Measurements from ENCODE around the gene GRIN2A.

Gene GRIN2A

GRCh38 chr16:9798952-9799580 is 383.2 kb downstream of the GRIN2A start:
- TF ChIP-seq CTCF (IDR thresholded peaks at IDR 0.05; ENCODE audit: unreplicated experiment in 3 of 3): no peak
- peaks cover 3% of the 10 kb centered on the region for H3K9me3 Mint-ChIP-seq
- H3K36me3 Mint-ChIP-seq (ENCODE audit: low read depth): no peaks in the 10 kb centered on the region
- no peak overlapping the region for H3K4me3 Mint-ChIP-seq
- peaks cover 2% of the 10 kb centered on the region for H3K27me3 Mint-ChIP-seq (ENCODE audit: low read depth)
- H3K4me1 Mint-ChIP-seq: no peaks in the 10 kb centered on the region
- no peak overlapping the region for H3K27ac Mint-ChIP-seq

DNA sequence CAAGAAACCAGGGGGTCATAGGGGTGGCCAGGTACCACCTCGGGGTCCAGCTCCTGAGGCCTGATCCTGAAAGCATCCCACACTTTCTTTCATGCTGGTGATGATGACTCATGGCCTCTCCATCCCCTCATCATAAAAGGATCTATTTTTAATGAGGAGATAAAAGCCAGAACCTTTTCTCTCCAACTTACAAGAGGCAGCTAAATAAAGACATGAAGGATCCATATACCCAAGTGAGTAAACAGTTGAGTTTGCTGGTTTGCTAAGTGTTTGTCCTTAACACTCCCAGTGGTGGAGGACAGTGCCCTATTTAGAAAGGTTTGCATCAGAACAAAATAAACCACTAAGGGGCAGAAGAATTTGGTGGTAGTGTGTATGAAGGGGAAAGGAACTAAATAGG is 383.8 kb downstream of the GRIN2A start:
- no peak for TF ChIP-seq CTCF (IDR thresholded peaks at IDR 0.05; ENCODE audit: unreplicated experiment in 3 of 3)
- peaks cover 3% of the 10 kb centered on the region for H3K9me3 Mint-ChIP-seq

DNA sequence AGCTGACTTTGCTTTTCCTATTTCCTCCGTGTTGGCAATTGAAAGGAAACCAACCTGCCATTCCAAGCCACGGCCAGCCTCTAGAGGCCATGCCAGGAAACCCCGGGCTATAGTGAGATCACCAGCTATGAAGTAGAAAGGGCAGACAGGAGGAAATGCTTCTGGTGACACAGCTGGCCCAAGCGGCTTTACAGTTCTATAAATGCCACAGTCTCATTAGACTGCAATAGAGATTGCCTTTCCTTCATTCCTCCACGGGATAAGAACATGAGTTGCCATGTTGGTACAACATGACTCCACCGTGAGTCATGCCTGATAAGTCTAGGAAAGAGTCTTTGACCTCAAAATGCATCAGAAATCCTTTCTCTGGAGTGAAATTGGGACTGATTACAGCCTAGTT is 384.9 kb downstream of the GRIN2A start:
- Mint-ChIP-seq H3K9me3 (peaks cover 3% of the 10 kb centered on the region), H3K36me3 (ENCODE audit: low read depth) (no peaks in the 10 kb centered on the region), H3K27me3 (ENCODE audit: low read depth) (no peaks in the 10 kb centered on the region), H3K4me1 (no peaks in the 10 kb centered on the region), H3K4me3 (no peak overlapping the region), H3K27ac (no peak overlapping the region)
- no peak for TF ChIP-seq CTCF (IDR thresholded peaks at IDR 0.05; ENCODE audit: unreplicated experiment in 3 of 3)

More for the DNA sequence above, 383.8 kb downstream of the GRIN2A start:
- Mint-ChIP-seq H3K27ac (no peak overlapping the region), H3K27me3 (ENCODE audit: low read depth) (no peaks in the 10 kb centered on the region), H3K36me3 (ENCODE audit: low read depth) (no peaks in the 10 kb centered on the region), H3K4me1 (no peaks in the 10 kb centered on the region), H3K4me3 (no peak overlapping the region)

- TF ChIP-seq CTCF (IDR thresholded peaks at IDR 0.05; ENCODE audit: unreplicated experiment in 3 of 3): no peak
- H3K9me3 Mint-ChIP-seq: no peaks in the 10 kb centered on the region
- no peak overlapping the region for H3K4me3 Mint-ChIP-seq
- no peaks in the 10 kb centered on the region for H3K4me1 Mint-ChIP-seq
- no peaks in the 10 kb centered on the region for H3K36me3 Mint-ChIP-seq (ENCODE audit: low read depth)
- H3K27me3 Mint-ChIP-seq (ENCODE audit: low read depth): no peaks in the 10 kb centered on the region
- no peak overlapping the region for H3K27ac Mint-ChIP-seq
These were observed 388.6 kb downstream of the GRIN2A start for GRCh38 chr16:9793623-9794022.

GRCh38 chr16:9791556-9791955 is 390.7 kb downstream of the GRIN2A start:
- no peaks in the 10 kb centered on the region for H3K9me3 Mint-ChIP-seq
- no peak overlapping the region for H3K27ac Mint-ChIP-seq
- H3K4me1 Mint-ChIP-seq: no peaks in the 10 kb centered on the region
- H3K4me3 Mint-ChIP-seq: no peak overlapping the region
- no peaks in the 10 kb centered on the region for H3K36me3 Mint-ChIP-seq (ENCODE audit: low read depth)
- TF ChIP-seq CTCF (IDR thresholded peaks at IDR 0.05; ENCODE audit: unreplicated experiment in 3 of 3): no peak
- no peaks in the 10 kb centered on the region for H3K27me3 Mint-ChIP-seq (ENCODE audit: low read depth)

GRCh38 chr16:9790199-9790598 is 392.0 kb downstream of the GRIN2A start:
- H3K9me3 Mint-ChIP-seq: no peaks in the 10 kb centered on the region
- TF ChIP-seq CTCF (IDR thresholded peaks at IDR 0.05; ENCODE audit: unreplicated experiment in 3 of 3): no peak
- H3K27ac Mint-ChIP-seq: no peak overlapping the region
- no peaks in the 10 kb centered on the region for H3K4me1 Mint-ChIP-seq
- no peak overlapping the region for H3K4me3 Mint-ChIP-seq
- H3K27me3 Mint-ChIP-seq (ENCODE audit: low read depth): no peaks in the 10 kb centered on the region
- H3K36me3 Mint-ChIP-seq (ENCODE audit: low read depth): no peaks in the 10 kb centered on the region

All from nephron (organoid).